LNCAP (cell line): ENCODE data around the gene CCDC61.

Experiments used
- TF ChIP-seq, protein P1 (sequence below): fragments of 450-650 bp; IDR thresholded peaks from 2 replicates; pipeline ENCODE4 v1.5.1; 2017; ENCODE audit warnings: mild to moderate bottlenecking

CCDC61 gene

DNA sequence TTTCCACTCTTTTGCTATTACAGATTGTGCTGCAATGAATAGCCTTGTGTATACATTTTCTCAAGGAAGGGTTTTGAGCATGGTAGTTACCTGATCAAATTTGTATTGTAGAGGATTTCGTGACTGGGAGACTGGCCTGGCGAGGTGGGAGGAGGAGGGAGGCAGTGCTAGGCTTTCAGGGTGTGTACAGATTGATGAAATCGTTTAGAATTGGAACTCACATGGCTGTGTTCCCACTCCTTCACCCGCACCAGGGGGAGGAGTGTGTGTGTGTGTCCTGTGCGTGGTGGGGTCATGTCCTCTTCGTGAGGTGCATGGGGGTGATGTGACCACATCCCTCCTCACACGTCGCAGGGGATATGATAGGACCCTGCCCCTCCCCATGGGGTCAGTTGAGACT is 19.3 kb downstream of the CCDC61 start:
- TF ChIP-seq, protein P1, sequence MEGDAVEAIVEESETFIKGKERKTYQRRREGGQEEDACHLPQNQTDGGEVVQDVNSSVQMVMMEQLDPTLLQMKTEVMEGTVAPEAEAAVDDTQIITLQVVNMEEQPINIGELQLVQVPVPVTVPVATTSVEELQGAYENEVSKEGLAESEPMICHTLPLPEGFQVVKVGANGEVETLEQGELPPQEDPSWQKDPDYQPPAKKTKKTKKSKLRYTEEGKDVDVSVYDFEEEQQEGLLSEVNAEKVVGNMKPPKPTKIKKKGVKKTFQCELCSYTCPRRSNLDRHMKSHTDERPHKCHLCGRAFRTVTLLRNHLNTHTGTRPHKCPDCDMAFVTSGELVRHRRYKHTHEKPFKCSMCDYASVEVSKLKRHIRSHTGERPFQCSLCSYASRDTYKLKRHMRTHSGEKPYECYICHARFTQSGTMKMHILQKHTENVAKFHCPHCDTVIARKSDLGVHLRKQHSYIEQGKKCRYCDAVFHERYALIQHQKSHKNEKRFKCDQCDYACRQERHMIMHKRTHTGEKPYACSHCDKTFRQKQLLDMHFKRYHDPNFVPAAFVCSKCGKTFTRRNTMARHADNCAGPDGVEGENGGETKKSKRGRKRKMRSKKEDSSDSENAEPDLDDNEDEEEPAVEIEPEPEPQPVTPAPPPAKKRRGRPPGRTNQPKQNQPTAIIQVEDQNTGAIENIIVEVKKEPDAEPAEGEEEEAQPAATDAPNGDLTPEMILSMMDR, result no peak

DNA sequence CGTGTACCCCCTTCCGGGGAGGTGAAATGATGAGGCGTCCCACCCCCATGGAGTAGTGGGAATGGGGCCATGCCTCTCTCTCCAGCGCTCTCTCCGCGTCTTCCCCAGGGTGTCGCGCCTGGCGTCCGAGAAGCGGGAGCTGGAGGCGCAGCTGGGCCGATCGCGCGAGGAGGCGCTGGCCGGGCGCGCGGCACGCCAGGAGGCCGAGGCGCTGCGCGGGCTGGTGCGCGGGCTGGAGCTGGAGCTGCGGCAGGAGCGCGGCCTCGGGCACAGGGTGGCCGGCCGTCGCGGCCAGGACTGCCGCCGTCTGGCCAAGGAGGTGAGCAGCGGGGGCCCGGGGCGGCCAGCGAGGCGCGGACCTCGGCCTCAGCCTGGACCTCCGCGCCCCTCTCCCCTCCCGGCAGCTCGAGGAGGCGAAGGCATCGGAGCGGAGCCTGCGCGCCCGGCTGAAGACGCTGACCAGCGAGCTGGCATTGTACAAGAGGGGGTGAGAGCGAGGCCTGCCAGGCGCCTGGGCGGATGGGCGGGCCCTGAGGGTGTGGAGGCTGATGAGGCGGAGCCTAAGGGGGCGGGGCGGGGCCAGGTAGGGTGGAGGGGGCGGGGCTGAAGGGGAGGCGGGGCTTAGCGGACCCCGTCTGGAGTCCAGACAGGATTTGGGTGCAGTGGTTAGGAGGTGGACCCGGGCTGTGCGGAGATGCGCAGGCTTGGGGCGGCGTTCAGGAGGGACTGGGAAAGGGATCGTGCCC is 19.8 kb downstream of the CCDC61 start:
- TF ChIP-seq, protein P1, result no peak

DNA sequence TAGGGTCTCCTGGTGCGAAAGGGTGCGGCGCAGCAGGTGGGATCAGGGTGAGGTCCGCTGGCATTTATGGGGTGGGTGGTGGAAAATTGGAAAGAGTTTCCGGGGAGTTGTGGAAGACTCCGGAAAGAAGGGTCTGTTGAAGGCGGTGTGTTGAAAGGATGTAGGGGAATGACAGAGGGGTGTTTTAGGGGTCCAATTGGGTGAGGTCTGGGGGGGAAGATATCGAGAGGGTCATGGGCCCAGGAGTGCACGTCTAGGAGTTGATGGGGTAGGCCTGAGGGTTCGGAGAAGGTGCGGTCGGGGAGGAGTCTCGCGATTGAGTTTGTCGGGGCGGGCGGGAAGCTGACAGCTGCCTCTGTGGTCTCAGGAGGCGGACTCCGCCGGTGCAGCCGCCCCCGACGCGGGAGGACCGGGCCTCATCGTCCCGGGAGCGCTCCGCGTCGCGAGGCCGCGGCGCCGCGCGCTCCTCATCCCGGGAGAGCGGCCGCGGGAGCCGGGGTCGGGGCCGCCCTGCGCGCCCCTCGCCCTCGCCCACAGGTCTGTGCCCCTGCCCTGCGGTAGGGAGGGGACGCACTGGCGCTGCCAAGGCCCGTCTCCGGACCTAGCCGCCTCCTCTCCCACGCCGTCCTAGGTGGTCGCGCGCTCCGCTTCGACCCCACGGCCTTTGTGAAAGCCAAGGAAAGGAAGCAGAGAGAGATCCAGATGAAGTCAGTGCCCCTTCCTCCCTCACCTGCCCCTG is 20.6 kb downstream of the CCDC61 start:
- TF ChIP-seq, protein P1, result no peak

DNA sequence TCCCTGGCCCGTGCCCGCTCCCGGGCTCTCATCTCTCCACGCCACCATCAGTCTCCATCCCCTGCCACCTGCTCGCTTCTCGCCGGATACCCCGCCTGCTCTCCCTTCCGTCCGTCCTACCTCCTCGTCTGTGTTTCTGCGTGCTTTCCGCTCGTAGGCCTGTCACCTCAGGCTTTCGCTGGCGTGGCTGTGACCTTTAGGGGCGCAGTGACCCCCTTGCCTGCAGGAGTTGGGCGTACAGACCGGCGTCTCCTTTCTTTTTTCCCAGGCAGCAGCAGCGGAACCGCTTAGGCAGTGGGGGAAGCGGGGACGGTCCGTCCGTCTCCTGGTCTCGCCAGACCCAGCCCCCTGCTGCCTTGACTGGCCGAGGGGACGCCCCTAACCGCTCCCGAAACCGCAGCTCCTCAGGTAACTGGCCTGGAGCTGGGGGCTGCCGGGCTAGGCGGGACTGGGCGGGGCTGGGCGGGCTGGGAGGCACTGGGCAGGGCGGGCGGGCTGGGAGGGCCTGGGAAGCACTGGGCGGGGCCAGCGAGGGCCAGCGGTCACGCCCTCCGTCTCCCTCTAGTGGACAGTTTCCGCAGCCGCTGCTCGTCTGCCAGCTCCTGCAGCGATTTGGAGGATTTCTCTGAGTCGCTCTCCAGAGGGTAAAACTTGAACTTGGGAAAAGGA is 21.3 kb downstream of the CCDC61 start:
- TF ChIP-seq, protein P1, result peak; percentile 55

DNA sequence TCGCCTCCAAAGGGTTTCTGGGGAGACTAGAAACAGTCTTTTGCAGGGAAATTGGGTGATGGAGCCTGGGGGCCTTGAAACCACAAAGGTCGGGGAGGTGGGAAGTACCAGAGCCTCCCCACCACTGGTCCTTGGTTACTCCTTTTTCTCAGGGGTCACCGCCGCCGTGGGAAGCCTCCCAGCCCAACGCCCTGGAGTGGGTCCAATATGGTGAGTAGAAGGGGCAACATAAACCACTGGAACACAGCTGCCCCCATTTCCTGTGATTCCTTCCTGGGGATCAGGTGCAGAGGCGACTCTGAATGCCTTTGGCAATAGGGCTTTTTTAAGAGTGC is 21.8 kb downstream of the CCDC61 start:
- TF ChIP-seq, protein P1, result peak; percentile 30

DNA sequence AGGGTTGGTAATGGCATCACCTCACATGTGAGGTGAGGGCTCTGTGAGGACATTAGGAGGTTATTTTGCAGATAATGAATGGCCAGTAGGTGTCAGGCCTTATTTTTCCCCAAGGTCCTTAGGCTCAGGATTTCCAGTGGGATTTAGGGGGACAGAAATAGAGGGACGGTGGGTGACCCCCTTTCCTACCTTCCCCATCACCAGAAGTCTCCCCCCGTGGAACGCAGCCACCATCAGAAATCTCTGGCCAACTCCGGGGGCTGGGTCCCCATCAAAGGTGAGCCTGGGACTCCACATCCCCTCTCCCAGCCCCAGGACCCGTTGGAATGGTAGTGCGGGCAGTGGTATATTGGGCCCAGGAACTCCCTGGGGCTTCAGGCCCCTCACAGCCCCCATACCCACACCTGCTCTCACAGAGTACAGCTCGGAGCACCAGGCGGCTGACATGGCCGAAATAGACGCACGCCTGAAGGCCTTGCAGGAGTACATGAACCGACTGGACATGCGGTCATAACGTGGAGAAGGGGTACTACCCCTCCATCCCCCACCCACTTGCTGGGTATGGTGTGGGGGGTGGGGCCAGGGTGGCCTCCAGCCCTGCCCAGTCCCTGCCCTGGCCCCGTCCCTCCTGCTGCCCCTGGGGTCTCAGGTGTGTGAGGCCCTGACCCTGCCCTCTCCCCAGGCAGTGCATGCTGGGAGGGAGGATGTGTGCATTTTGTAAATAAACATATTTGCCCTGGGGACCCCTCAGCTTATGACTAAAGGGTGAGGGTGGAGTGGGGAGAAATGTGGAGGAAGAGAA is 22.8 kb downstream of the CCDC61 start:
- TF ChIP-seq, protein P1, result no peak

DNA sequence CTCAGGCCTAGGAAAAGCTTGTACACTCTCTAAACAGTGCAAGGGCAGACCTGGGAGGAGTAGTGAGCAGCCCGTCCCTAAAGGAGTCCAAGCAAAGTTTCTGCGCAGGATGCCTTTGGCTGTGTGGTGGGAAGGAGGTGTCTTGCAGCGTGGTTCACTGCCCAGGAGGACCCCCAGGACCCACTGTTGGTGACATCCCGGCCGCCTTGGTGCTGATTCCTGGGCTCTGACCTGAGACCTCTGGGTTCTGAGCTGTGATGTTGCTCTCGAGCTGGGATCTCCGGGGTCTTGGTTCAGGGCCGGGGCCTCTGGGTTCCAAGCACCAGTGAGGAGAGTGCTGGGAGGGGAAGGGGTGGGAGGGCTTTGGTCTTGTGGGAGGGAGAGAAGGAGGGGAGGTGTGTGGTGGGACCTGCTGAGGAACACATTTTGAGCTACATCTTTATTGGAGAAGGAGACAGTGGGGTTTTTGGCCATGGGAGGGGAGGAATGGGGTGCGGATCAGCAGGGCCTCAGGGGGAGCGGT is 23.5 kb downstream of the CCDC61 start:
- TF ChIP-seq, protein P1, result no peak
